Trophoblast cell (in vitro differentiated cells and primary cell): ENCODE results near the gene ORC6. TPM values are rescaled to one million over a fixed set of nuclear protein-coding genes. Genes with fewer than 3 reads are reported as not detected.

Experiments
- DNase-seq, 2 donors: peaks; one replicate each; pipeline ENCODE4 v3.0.0-alpha.2; 2016
- H2AFZ ChIP-seq: 2 replicates; pipeline ENCODE4 v1.6.1; 2013; ENCODE audit warnings: low read length, moderate library complexity, mild to moderate bottlenecking; ENCODE audit not compliant: insufficient read depth, poor library complexity
- H2AK5ac ChIP-seq: 2 replicates; pipeline ENCODE4 v1.6.1; 2013; ENCODE audit warnings: mild to moderate bottlenecking, low read length
- H2BK120ac ChIP-seq: 2 replicates; pipeline ENCODE4 v1.6.1; 2013; ENCODE audit warnings: low read length, mild to moderate bottlenecking, moderate library complexity; ENCODE audit not compliant: insufficient read depth, poor library complexity
- H2BK12ac ChIP-seq: 2 replicates; pipeline ENCODE4 v1.6.1; 2013; ENCODE audit warnings: mild to moderate bottlenecking, low read length, moderate library complexity
- H2BK5ac ChIP-seq: 2 replicates; pipeline ENCODE4 v1.6.1; 2013; ENCODE audit warnings: low read length, low read depth, moderate library complexity, mild to moderate bottlenecking; ENCODE audit not compliant: poor library complexity
- H3K14ac ChIP-seq: 2 replicates; pipeline ENCODE4 v1.6.1; 2013; ENCODE audit warnings: mild to moderate bottlenecking, low read length
- H3K18ac ChIP-seq: 2 replicates; pipeline ENCODE4 v1.6.1; 2013; ENCODE audit warnings: mild to moderate bottlenecking, low read length
- H3K23ac ChIP-seq: 2 replicates; pipeline ENCODE4 v1.6.1; 2013; ENCODE audit warnings: low read length
- H3K27ac ChIP-seq: 2 replicates; pipeline ENCODE4 v1.5.1; 2013; ENCODE audit warnings: low read depth, mild to moderate bottlenecking, inconsistent platforms, low read length, moderate library complexity
- H3K27me3 ChIP-seq: 2 replicates; pipeline ENCODE4 v1.6.1; 2013; ENCODE audit warnings: inconsistent platforms, mild to moderate bottlenecking, low read length, moderate library complexity; ENCODE audit not compliant: insufficient read depth
- H3K36me3 ChIP-seq, 2 experiments: 1 replicate in 1 of 2; 2 replicates in 1 of 2; pipeline ENCODE4 v1.6.1; 2013; ENCODE audit warnings: low read length in 2 of 2, mild to moderate bottlenecking in 2 of 2, moderate library complexity in 1 of 2; ENCODE audit not compliant: insufficient read depth in 2 of 2, control insufficient read depth in 1 of 2
- H3K4ac ChIP-seq: 2 replicates; pipeline ENCODE4 v1.6.1; 2013; ENCODE audit warnings: low read depth, mild to moderate bottlenecking, low read length, moderate library complexity
- H3K4me1 ChIP-seq, 2 experiments: 1 replicate in 1 of 2; 2 replicates in 1 of 2; pipeline ENCODE4 v1.6.1; 2013; ENCODE audit warnings: low read length in 2 of 2, mild to moderate bottlenecking in 2 of 2, moderate library complexity in 1 of 2; ENCODE audit not compliant: insufficient read depth in 2 of 2, control insufficient read depth in 1 of 2
- H3K4me2 ChIP-seq: 2 replicates; pipeline ENCODE4 v1.6.1; 2013; ENCODE audit warnings: inconsistent platforms, mild to moderate bottlenecking, low read length, moderate library complexity
- H3K4me3 ChIP-seq: 2 replicates; pipeline ENCODE4 v1.5.1; 2013; ENCODE audit warnings: mild to moderate bottlenecking, low read depth, low read length, inconsistent platforms
- H3K79me1 ChIP-seq: one replicate; pipeline ENCODE4 v1.6.1; 2013; ENCODE audit warnings: low read length
- H3K79me2 ChIP-seq: 2 replicates; pipeline ENCODE4 v1.6.1; 2013; ENCODE audit warnings: low read length, mild to moderate bottlenecking; ENCODE audit not compliant: control insufficient read depth, insufficient read depth, poor library complexity
- H3K9ac ChIP-seq: 2 replicates; pipeline ENCODE4 v1.6.1; 2013; ENCODE audit warnings: mild to moderate bottlenecking, low read length
- H3K9me3 ChIP-seq: 2 replicates; pipeline ENCODE4 v1.6.1; 2013; ENCODE audit warnings: low read depth, mild to moderate bottlenecking, control low read depth, inconsistent platforms, low read length; ENCODE audit not compliant: insufficient read depth
- H4K12ac ChIP-seq: 2 replicates; pipeline ENCODE4 v1.6.1; 2013; ENCODE audit warnings: low read depth, mild to moderate bottlenecking, low read length, moderate library complexity
- H4K8ac ChIP-seq: 2 replicates; pipeline ENCODE4 v1.6.1; 2013; ENCODE audit warnings: low read depth, mild to moderate bottlenecking, low read length, moderate library complexity
- H4K91ac ChIP-seq: one replicate; pipeline ENCODE4 v1.6.1; 2013; ENCODE audit warnings: low read depth, mild to moderate bottlenecking, low read length, moderate library complexity
- WGBS: extraction: QIAGEN DNeasy Blood & Tissue Kit; methylation state at CpG from one replicate; pipeline ENCODE4 v1.1.7; 2013; ENCODE audit warnings: missing lambda C conversion rate; ENCODE audit not compliant: insufficient read length, insufficient coverage; ENCODE audit errors: extremely low coverage; 5-methylcytosine and 5-hydroxymethylcytosine counted together
- polyA plus RNA-seq: library from polyadenylated mRNA; stranded (reverse); fragments of 200-250 nt; gene quantifications from 2 replicates; pipeline ENCODE4 v1.2.3, GENCODE V29; 2013

ORC6 gene, protein sequence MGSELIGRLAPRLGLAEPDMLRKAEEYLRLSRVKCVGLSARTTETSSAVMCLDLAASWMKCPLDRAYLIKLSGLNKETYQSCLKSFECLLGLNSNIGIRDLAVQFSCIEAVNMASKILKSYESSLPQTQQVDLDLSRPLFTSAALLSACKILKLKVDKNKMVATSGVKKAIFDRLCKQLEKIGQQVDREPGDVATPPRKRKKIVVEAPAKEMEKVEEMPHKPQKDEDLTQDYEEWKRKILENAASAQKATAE
- polyA plus RNA-seq = 51.5 and 52.0 TPM in 2 replicates

DNA sequence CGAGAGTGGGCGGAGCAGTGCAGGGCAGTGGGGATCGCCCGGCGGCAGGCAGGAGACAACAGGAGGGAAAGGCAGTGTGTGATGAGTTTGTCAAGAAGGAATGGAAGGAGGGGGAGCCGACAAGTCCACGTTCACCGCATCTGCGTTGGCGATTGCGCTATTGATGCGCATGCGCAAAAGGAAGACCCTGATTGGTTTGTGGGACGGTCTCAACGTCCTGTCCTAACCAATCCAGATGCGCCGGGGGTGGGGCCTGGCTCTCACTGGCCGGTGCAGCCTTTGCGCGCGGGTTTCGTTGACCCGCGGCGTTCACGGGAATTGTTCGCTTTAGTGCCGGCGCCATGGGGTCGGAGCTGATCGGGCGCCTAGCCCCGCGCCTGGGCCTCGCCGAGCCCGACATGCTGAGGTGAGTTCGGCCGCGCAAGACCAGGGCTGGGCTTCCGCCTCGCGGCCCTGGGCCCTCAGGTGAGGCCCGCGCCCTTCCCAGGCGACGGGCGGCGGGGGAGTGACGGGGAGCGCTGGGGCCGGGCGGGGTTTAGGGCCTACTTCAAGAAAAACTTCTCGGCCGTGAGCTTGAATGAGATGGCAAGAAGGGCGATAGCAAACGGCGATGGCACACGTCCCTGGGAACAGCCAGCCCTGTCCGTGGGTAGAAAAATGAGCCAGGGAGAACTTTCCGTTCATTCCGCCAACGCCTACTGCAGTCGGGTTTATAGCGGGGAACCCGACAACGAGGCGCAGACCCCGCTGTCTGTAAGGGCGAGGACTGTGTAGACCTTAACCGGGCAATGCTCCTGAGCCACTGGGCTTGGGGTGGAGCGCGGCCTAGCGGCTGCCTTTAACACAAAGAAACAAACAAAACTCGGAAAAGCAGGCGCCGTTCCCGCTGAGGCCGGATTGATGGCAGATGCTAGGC, at the start of gene ORC6:
ORC6 (plus strand) TSS at position 295 of the 916 bp plus-strand sequence; CDS start at position 342, 47 bp downstream.
- WGBS = no CpG with 5 or more reads among the region's 79 CpGs
- H3K9me3 ChIP-seq = no peaks in the 10 kb centered on the region
- H3K36me3 ChIP-seq = peaks cover 5 to 8% of the 10 kb centered on the region in 2 experiments
- peak within 1 kb of the TSS; percentile 87 for H3K27ac ChIP-seq
- peaks cover 18% of the 10 kb centered on the region for H3K79me2 ChIP-seq
- no peak within 1 kb of the TSS for H3K23ac ChIP-seq
- peak within 1 kb of the TSS; percentile 84 for H3K4me2 ChIP-seq
- peak within 1 kb of the TSS; percentile 97 for H3K14ac ChIP-seq
- peak within 1 kb of the TSS; percentile 95 for H2BK5ac ChIP-seq
- peaks cover 14% of the 10 kb centered on the region for H3K79me1 ChIP-seq
- peak within 1 kb of the TSS; percentile 95 for H2BK12ac ChIP-seq
- H3K4me1 ChIP-seq = peaks cover 4 to 8% of the 10 kb centered on the region in 2 experiments
- peak within 1 kb of the TSS; percentile 99 for H3K18ac ChIP-seq
- peak within 1 kb of the TSS; percentile 83 for H3K9ac ChIP-seq
- H2AFZ ChIP-seq = peak within 1 kb of the TSS; percentile 96
- peak within 1 kb of the TSS; percentile 93 for H3K4me3 ChIP-seq
- H3K4ac ChIP-seq = peak within 1 kb of the TSS; percentile 93
- H4K8ac ChIP-seq = peak within 1 kb of the TSS; percentile 98
- H3K27me3 ChIP-seq = no peaks in the 10 kb centered on the region
- peak within 1 kb of the TSS; percentile 99 for H2BK120ac ChIP-seq
- H4K91ac ChIP-seq = peak within 1 kb of the TSS; percentile 99
- peak within 1 kb of the TSS; percentile 93 for H4K12ac ChIP-seq
- peak within 1 kb of the TSS; percentile 90 for H2AK5ac ChIP-seq
- DNase-seq = peak; percentile 97 to 98

DNA sequence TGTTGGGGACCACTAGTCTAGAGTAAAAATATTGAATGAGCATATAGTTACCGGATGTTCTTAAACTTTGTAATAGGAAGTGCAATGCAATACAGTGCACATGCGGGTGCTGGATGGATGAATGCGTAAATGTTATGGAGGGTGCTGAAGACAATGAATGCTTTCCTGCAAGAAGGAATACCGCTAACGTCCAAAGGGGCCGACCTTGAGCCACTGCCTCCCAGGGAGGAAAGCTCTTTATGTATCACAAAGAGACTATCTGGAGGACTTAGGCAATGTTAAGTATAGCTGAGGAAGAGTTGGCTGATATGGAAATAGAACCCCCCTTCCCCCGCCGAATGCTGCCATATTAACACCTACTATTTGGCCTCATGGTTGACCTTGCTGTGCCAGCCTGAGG, 40.8 kb upstream of the ORC6 start:
- no peak overlapping the region for H3K4me3 ChIP-seq

DNA sequence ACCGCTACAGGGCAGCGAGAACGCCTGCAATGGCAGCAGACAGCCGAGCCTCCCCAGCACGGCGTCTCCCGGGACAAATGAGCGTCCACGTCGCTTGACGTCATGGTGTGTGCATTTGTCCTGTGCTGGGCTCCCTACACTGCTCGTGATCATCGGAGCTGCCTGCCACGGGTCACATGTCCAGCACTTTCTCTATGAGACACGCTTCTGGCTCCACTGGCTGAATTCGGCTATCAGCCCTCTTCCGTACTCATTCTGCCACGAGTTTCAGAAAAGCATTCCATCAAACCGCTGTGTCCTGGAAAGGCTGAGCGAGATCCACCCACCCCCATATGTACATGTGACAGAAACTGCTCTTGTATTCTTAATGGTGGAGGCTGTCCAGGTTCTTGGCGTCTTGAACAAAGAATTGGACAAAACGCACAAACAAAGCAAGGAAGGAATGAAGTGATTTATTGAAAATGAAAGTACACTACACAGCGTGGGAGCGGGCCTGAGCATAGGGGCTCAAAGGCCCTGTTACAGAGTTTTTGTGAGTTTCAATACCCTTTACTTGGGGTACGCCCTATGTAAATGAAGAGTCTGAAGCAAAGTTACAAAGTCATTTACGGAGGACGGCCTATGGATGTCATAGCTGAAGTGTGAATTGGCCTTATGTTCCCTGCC, 39.7 kb upstream of the ORC6 start:
- Histone ChIP-seq H3K27me3 (no peaks in the 10 kb centered on the region), H3K18ac (peak overlapping the region; percentile 62), H3K79me2 (peaks cover 2% of the 10 kb centered on the region), H3K4me1 (peaks cover 20 to 28% of the 10 kb centered on the region in 2 experiments), H3K4ac (peak overlapping the region; percentile 13), H2BK5ac (peak overlapping the region; percentile 37), H3K9ac (no peak overlapping the region), H2AK5ac (peak overlapping the region; percentile 75), H2BK12ac (peak overlapping the region; percentile 89), H4K8ac (peak overlapping the region; percentile 49), H3K4me2 (peak overlapping the region; percentile 29), H3K36me3 (peaks cover 0 to 2% of the 10 kb centered on the region in 2 experiments), H3K4me3 (no peak overlapping the region), H3K14ac (peak overlapping the region; percentile 72), H2AFZ (peak overlapping the region; percentile 3), H3K9me3 (no peaks in the 10 kb centered on the region), H3K23ac (no peak overlapping the region), H4K91ac (peak overlapping the region; percentile 93), H2BK120ac (peak overlapping the region; percentile 81), H3K79me1 (peaks cover 20% of the 10 kb centered on the region), H3K27ac (peak overlapping the region; percentile 86), H4K12ac (no peak overlapping the region)
- WGBS = no CpG with 5 or more reads among the region's 27 CpGs
- peak; percentile 58 to 64 for DNase-seq

More for the DNA sequence above, 40.8 kb upstream of the ORC6 start:
- Histone ChIP-seq H3K23ac (no peak overlapping the region), H4K91ac (peak overlapping the region; percentile 93), H3K9me3 (no peaks in the 10 kb centered on the region), H2BK12ac (peak overlapping the region; percentile 89), H3K4me1 (peaks cover 20 to 28% of the 10 kb centered on the region in 2 experiments), H3K27me3 (no peaks in the 10 kb centered on the region), H3K18ac (no peak overlapping the region), H3K4me2 (no peak overlapping the region), H3K79me2 (peaks cover 2% of the 10 kb centered on the region), H3K27ac (no peak overlapping the region), H3K9ac (no peak overlapping the region), H2AFZ (no peak overlapping the region), H4K12ac (no peak overlapping the region), H3K36me3 (peaks cover 0 to 2% of the 10 kb centered on the region in 2 experiments), H2AK5ac (peak overlapping the region; percentile 75), H3K4ac (no peak overlapping the region), H3K79me1 (peaks cover 20% of the 10 kb centered on the region), H2BK120ac (peak overlapping the region; percentile 81), H3K14ac (no peak overlapping the region), H2BK5ac (peak overlapping the region; percentile 46), H4K8ac (peak overlapping the region; percentile 26)
- WGBS = no CpG with 5 or more reads among the region's 8 CpGs
- no peak for DNase-seq

DNA sequence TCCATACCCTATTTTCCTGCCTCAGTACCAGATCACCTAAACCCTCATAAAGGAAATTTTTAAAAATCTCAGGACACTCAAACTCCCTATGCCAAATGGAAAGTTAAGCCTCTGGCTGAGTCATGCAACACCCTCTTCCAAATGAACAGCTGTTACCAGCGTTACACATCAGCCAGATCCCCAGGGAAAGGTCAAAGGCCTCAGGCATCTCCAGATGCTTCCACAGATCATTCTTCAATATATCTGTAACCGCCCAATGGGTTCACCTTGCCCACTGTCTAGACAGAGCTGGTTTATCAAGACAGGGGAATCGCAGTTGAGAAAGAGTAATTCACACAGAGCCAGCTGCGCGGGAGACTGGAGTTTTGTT, 39.2 kb upstream of the ORC6 start:
- no peak overlapping the region for H2AK5ac ChIP-seq
- H2BK5ac ChIP-seq = no peak overlapping the region
- peak overlapping the region; percentile 93 for H4K91ac ChIP-seq
- peaks cover 20% of the 10 kb centered on the region for H3K79me1 ChIP-seq
- H3K27me3 ChIP-seq = no peaks in the 10 kb centered on the region
- H3K23ac ChIP-seq = no peak overlapping the region
- H3K9me3 ChIP-seq = no peaks in the 10 kb centered on the region
- no peak overlapping the region for H2BK120ac ChIP-seq
- H3K36me3 ChIP-seq = peaks cover 0 to 2% of the 10 kb centered on the region in 2 experiments
- H4K8ac ChIP-seq = no peak overlapping the region
- H2AFZ ChIP-seq = no peak overlapping the region
- H4K12ac ChIP-seq = no peak overlapping the region
- H3K4me2 ChIP-seq = peak overlapping the region; percentile 33
- peaks cover 20 to 28% of the 10 kb centered on the region in 2 experiments for H3K4me1 ChIP-seq
- H3K9ac ChIP-seq = no peak overlapping the region
- H3K79me2 ChIP-seq = peaks cover 2% of the 10 kb centered on the region
- no CpG with 5 or more reads among the region's 5 CpGs for WGBS
- H3K27ac ChIP-seq = peak overlapping the region; percentile 86
- peak; percentile 76 to 77 for DNase-seq
- H2BK12ac ChIP-seq = no peak overlapping the region
- H3K4ac ChIP-seq = no peak overlapping the region
- H3K4me3 ChIP-seq = no peak overlapping the region
- no peak overlapping the region for H3K14ac ChIP-seq
- H3K18ac ChIP-seq = no peak overlapping the region
